Epithelial cell of proximal tubule (primary cell): ENCODE measurements around the gene CRABP2. TPM values are rescaled to one million over a fixed set of nuclear protein-coding genes. Genes with fewer than 3 reads are reported as not detected.

Experiments used
- DNase-seq: peaks from one replicate; pipeline ENCODE4 v3.0.0-alpha.2; 2011; ENCODE audit warnings: low read depth
- H3K4me3 ChIP-seq: 2 replicates; pipeline ENCODE4 v1.5.1; 2011; ENCODE audit warnings: low read depth, mild to moderate bottlenecking, low read length
- CTCF ChIP-seq: conservative IDR thresholded peaks from 2 replicates; pipeline ENCODE4 v1.5.1; 2012; ENCODE audit warnings: low read depth, mild to moderate bottlenecking, low read length
- total RNA-seq: library from RNA; depleted of rRNA; stranded (reverse); fragments of >200 nt; gene quantifications from 2 replicates; pipeline ENCODE4 v1.2.3, GENCODE V29; 2015

Gene CRABP2
- total RNA-seq, 1 donor from 2014 or later: 77.1 TPM

- H3K4me3 ChIP-seq: no peak overlapping the region
- no peak for TF ChIP-seq CTCF
- no peak for DNase-seq
Measured at GRCh38 chr1:156668801-156669637, 36.4 kb downstream of the CRABP2 start.

- H3K4me3 ChIP-seq: no peak overlapping the region
- DNase-seq: no peak
- no peak for TF ChIP-seq CTCF
Measured at GRCh38 chr1:156667968-156668709, 37.2 kb downstream of the CRABP2 start.

- H3K4me3 ChIP-seq: no peak overlapping the region
- TF ChIP-seq CTCF: no peak
- no peak for DNase-seq
Measured at GRCh38 chr1:156667610-156667967, 37.8 kb downstream of the CRABP2 start.

- no peak for DNase-seq
- H3K4me3 ChIP-seq: no peak overlapping the region
- no peak for TF ChIP-seq CTCF
Measured at GRCh38 chr1:156666862-156667609, 38.3 kb downstream of the CRABP2 start.

- H3K4me3 ChIP-seq: no peak overlapping the region
- TF ChIP-seq CTCF: no peak
- DNase-seq: no peak
Measured at GRCh38 chr1:156665539-156665938, 39.8 kb downstream of the CRABP2 start.

GRCh38 chr1:156664767-156665411 is 40.5 kb downstream of the CRABP2 start:
- no peak overlapping the region for H3K4me3 ChIP-seq
- no peak for TF ChIP-seq CTCF
- no peak for DNase-seq
